IMR-90 (cell line): Measurements from ENCODE around the gene OPHN1. TPM values are rescaled to one million over a fixed set of nuclear protein-coding genes. Genes with fewer than 3 reads are reported as not detected.

Experiments
- ATAC-seq: fragments of 200-7000 bp; cut with Tn5 transposase; 2 replicates; pipeline ENCODE4 v1.9.1; 2020; ENCODE audit warnings: low read depth, mild to moderate bottlenecking, moderate library complexity
- BruUV-seq: library from RNA; stranded (reverse); fragments of 400-500 nt; replicated peaks from 2 replicates; lab custom pipeline; 2021; lab: Mats Ljungman, UMichigan
- CTCF ChIA-PET: fragments of 300-600 bp; formaldehyde crosslinking; extraction: SDS; loops from one replicate; lab custom pipeline; 2021; ENCODE audit warnings: antibody characterized with exemption; lab: Yijun Ruan, JAX
- POLR2A ChIA-PET: fragments of 300-600 bp; sonication (Branson Sonifier 250); formaldehyde crosslinking; loops from one replicate; lab custom pipeline; 2022; ENCODE audit warnings: antibody characterized with exemption; ENCODE audit not compliant: unreplicated experiment; lab: Charles Lee
- DNase-seq: peaks from one replicate; pipeline ENCODE4 v3.0.0; 2013
- H2AFZ ChIP-seq: replicated peaks from 2 replicates; pipeline ENCODE3; 2013; ENCODE audit warnings: low read length, mild to moderate bottlenecking; ENCODE audit not compliant: poor library complexity
- H2AK5ac ChIP-seq: 2 replicates; pipeline ENCODE4 v1.6.1; 2013; ENCODE audit warnings: low read depth, low read length, inconsistent platforms
- H2AK9ac ChIP-seq: replicated peaks from 2 replicates; pipeline ENCODE3; 2013; ENCODE audit warnings: mild to moderate bottlenecking, low read depth, low read length, moderate library complexity; ENCODE audit not compliant: poor library complexity
- H2BK120ac ChIP-seq: 2 replicates; pipeline ENCODE4 v1.6.1; 2013; ENCODE audit warnings: low read depth, low read length, inconsistent platforms
- H2BK15ac ChIP-seq: 3 replicates; pipeline ENCODE4 v1.6.1; 2013; ENCODE audit warnings: low read depth, low read length, inconsistent platforms
- H2BK20ac ChIP-seq: 2 replicates; pipeline ENCODE4 v1.6.1; 2013; ENCODE audit warnings: low read depth, mild to moderate bottlenecking, inconsistent platforms, low read length, moderate library complexity
- H2BK5ac ChIP-seq: 2 replicates; pipeline ENCODE4 v1.6.1; 2013; ENCODE audit warnings: mild to moderate bottlenecking, low read depth, low read length, inconsistent platforms; ENCODE audit not compliant: poor library complexity, severe bottlenecking
- H3K14ac ChIP-seq: replicated peaks from 2 replicates; pipeline ENCODE4 v1.6.1; 2013; ENCODE audit warnings: low read depth, low read length, inconsistent platforms
- H3K18ac ChIP-seq: 2 replicates; pipeline ENCODE4 v1.6.1; 2013; ENCODE audit warnings: low read depth, low read length, control low read depth
- H3K23ac ChIP-seq: 2 replicates; pipeline ENCODE4 v1.6.1; 2013; ENCODE audit warnings: low read depth, low read length, inconsistent platforms
- H3K27ac ChIP-seq: 2 replicates; pipeline ENCODE4 v1.5.1; 2013; ENCODE audit warnings: mild to moderate bottlenecking, control low read depth, low read length; ENCODE audit not compliant: insufficient read depth
- H3K27me3 ChIP-seq: 2 replicates; pipeline ENCODE4 v1.6.1; 2013; ENCODE audit warnings: low read length; ENCODE audit not compliant: control insufficient read depth, insufficient read depth
- H3K36me3 ChIP-seq: 2 replicates; pipeline ENCODE4 v1.6.1; 2013; ENCODE audit warnings: low read length, mixed read lengths; ENCODE audit not compliant: control insufficient read depth, insufficient read depth
- H3K4ac ChIP-seq: 2 replicates; pipeline ENCODE4 v1.6.1; 2013; ENCODE audit warnings: low read depth, low read length, inconsistent platforms
- H3K4me1 ChIP-seq: 2 replicates; pipeline ENCODE4 v1.6.1; 2013; ENCODE audit warnings: low read length, mixed read lengths; ENCODE audit not compliant: control insufficient read depth, insufficient read depth
- H3K4me2 ChIP-seq: 2 replicates; pipeline ENCODE4 v1.6.1; 2013; ENCODE audit warnings: low read depth, mild to moderate bottlenecking, control low read depth, low read length, moderate library complexity
- H3K4me3 ChIP-seq: 2 replicates; pipeline ENCODE4 v1.5.1; 2013; ENCODE audit warnings: low read depth, mild to moderate bottlenecking, control low read depth, low read length, moderate library complexity; ENCODE audit not compliant: insufficient read depth
- H3K56ac ChIP-seq: 2 replicates; pipeline ENCODE4 v1.6.1; 2013; ENCODE audit warnings: low read length, inconsistent platforms; ENCODE audit not compliant: insufficient read depth; ENCODE audit errors: extremely low read depth
- H3K79me1 ChIP-seq, 2 experiments: 2 replicates each; pipeline ENCODE4 v1.6.1; 2013; ENCODE audit warnings: low read length in 2 of 2, inconsistent platforms in 1 of 2, low read depth in 1 of 2
- H3K9ac ChIP-seq: 2 replicates; pipeline ENCODE4 v1.6.1; 2013; ENCODE audit warnings: low read depth, low read length, control low read depth
- H3K9me1 ChIP-seq: 2 replicates; pipeline ENCODE4 v1.6.1; 2013; ENCODE audit warnings: low read length, inconsistent platforms; ENCODE audit not compliant: insufficient read depth
- H3K9me3 ChIP-seq: 2 replicates; pipeline ENCODE4 v1.6.1; 2013; ENCODE audit warnings: low read length; ENCODE audit not compliant: control insufficient read depth, insufficient read depth
- H4K20me1 ChIP-seq: 2 replicates; pipeline ENCODE4 v1.6.1; 2013; ENCODE audit warnings: low read length, inconsistent platforms; ENCODE audit not compliant: insufficient read depth
- H4K5ac ChIP-seq: 2 replicates; pipeline ENCODE4 v1.6.1; 2013; ENCODE audit warnings: mild to moderate bottlenecking, low read depth, low read length, control low read depth
- H4K8ac ChIP-seq, 2 experiments: 2 replicates each; pipeline ENCODE4 v1.6.1; 2013; ENCODE audit warnings: low read depth in 2 of 2, low read length in 2 of 2, control low read depth in 1 of 2, inconsistent platforms in 1 of 2
- H4K91ac ChIP-seq: 2 replicates; pipeline ENCODE4 v1.6.1; 2013; ENCODE audit warnings: low read depth, low read length, inconsistent platforms; ENCODE audit not compliant: insufficient read depth
- BHLHE40 ChIP-seq: fragments of 150-350 bp; IDR thresholded peaks from 2 replicates; pipeline ENCODE4 v1.6.1; 2016; ENCODE audit warnings: mild to moderate bottlenecking, low read depth, low read length
- CEBPB ChIP-seq: IDR thresholded peaks from 2 replicates; pipeline ENCODE4 v1.6.1; 2012; ENCODE audit warnings: low read depth, low read length, improper control_type of control experiment
- CHD1 ChIP-seq: IDR thresholded peaks from 2 replicates; pipeline ENCODE4 v1.6.1; 2012; ENCODE audit warnings: low read depth, low read length, improper control_type of control experiment
- CTCF ChIP-seq: conservative IDR thresholded peaks from 2 replicates; pipeline ENCODE4 v1.5.1; 2012; ENCODE audit warnings: mild to moderate bottlenecking, low read depth, low read length, improper control_type of control experiment
- ELK1 ChIP-seq: fragments of 150-350 bp; IDR thresholded peaks from 2 replicates; pipeline ENCODE4 v1.6.1; 2016; ENCODE audit warnings: low read depth, mild to moderate bottlenecking, low read length, moderate library complexity, borderline replicate concordance
- FOS ChIP-seq: fragments of 150-350 bp; IDR thresholded peaks from 2 replicates; pipeline ENCODE4 v1.6.1; 2016; ENCODE audit warnings: low read depth, low read length
- MAFK ChIP-seq: IDR thresholded peaks from 2 replicates; pipeline ENCODE4 v1.6.1; 2012; ENCODE audit warnings: low read depth, low read length, improper control_type of control experiment
- MAZ ChIP-seq: IDR thresholded peaks from 2 replicates; pipeline ENCODE4 v1.6.1; 2012; ENCODE audit warnings: low read depth, mild to moderate bottlenecking, low read length, improper control_type of control experiment, moderate library complexity, borderline replicate concordance
- MXI1 ChIP-seq: IDR thresholded peaks from 2 replicates; pipeline ENCODE4 v1.6.1; 2012; ENCODE audit warnings: low read depth, mild to moderate bottlenecking, low read length, moderate library complexity, borderline replicate concordance
- NFE2L2 ChIP-seq: fragments of 150-350 bp; IDR thresholded peaks from 2 replicates; pipeline ENCODE4 v1.6.1; 2016; ENCODE audit warnings: low read depth, mild to moderate bottlenecking, low read length
- POLR2A ChIP-seq: IDR thresholded peaks from 2 replicates; pipeline ENCODE4 v1.6.1; 2012; ENCODE audit warnings: mild to moderate bottlenecking, low read depth, low read length
- RAD21 ChIP-seq: IDR thresholded peaks from 2 replicates; pipeline ENCODE4 v1.6.1; 2012; ENCODE audit warnings: low read length, improper control_type of control experiment
- RCOR1 ChIP-seq: IDR thresholded peaks from 2 replicates; pipeline ENCODE4 v1.6.1; 2012; ENCODE audit warnings: mild to moderate bottlenecking, low read length, improper control_type of control experiment; ENCODE audit not compliant: insufficient replicate concordance
- RFX5 ChIP-seq: IDR thresholded peaks from 2 replicates; pipeline ENCODE4 v1.8.0; 2012; ENCODE audit warnings: low read depth, mild to moderate bottlenecking, low read length, moderate library complexity
- SMC3 ChIP-seq: fragments of 150-350 bp; IDR thresholded peaks from 2 replicates; pipeline ENCODE4 v1.6.1; 2016; ENCODE audit warnings: low read depth, mild to moderate bottlenecking, antibody characterized with exemption, low read length, moderate library complexity
- USF2 ChIP-seq: fragments of 150-350 bp; IDR thresholded peaks from 2 replicates; pipeline ENCODE4 v1.6.1; 2017; ENCODE audit warnings: mild to moderate bottlenecking, antibody characterized with exemption, low read length, low read depth
- WGBS, 2 experiments: methylation state at CpG; one replicate each; pipeline versions ENCODE4 v1.1.5 to v1.1.7; 2013; ENCODE audit warnings: missing lambda C conversion rate in 2 of 2; ENCODE audit not compliant: insufficient read length in 1 of 2; ENCODE audit errors: extremely low coverage in 2 of 2; 5-methylcytosine and 5-hydroxymethylcytosine counted together
- dilution Hi-C: fragments of 300-500 bp; cut with HindIII; formaldehyde crosslinking; loops from one replicate; pipeline ENCODE4 v1.14.3; 2018; ENCODE audit warnings: low sequenced_read_pairs; ENCODE audit not compliant: unreplicated experiment
- in situ Hi-C: fragments of 300-500 bp; cut with MboI; formaldehyde crosslinking; loops from 3 replicates; pipeline ENCODE4 v1.14.3; 2019; ENCODE audit warnings: low sequenced_read_pairs, inconsistent platforms, mixed read lengths
- intact Hi-C: fragments of 100-400 bp; cut with micrococcal nuclease; formaldehyde crosslinking; loops from 2 replicates; pipeline ENCODE4 v1.10.0; 2022
- polyA plus RNA-seq, 3 experiments: library from polyadenylated mRNA; depleted of rRNA; stranded (reverse); fragments of >200 nt; gene quantifications; 2 replicates each; pipeline ENCODE4 v1.2.3, GENCODE V29; 2012; ENCODE audit warnings: low replicate concordance in 1 of 3
- total RNA-seq: library from RNA; depleted of rRNA; stranded (reverse); fragments of >200 nt; gene quantifications from 2 replicates; pipeline ENCODE4 v1.2.3, GENCODE V29; 2012

The OPHN1 gene
- total and polyA plus RNA-seq, 2 of the 4 experiments (the other 2 are of a cell fraction), result 4.0 to 13.1 TPM

- Histone ChIP-seq H3K14ac (no peak overlapping the region), H3K18ac (no peak overlapping the region), H4K5ac (no peak overlapping the region), H3K27me3 (no peaks in the 10 kb centered on the region), H3K23ac (no peak overlapping the region), H3K4me3 (no peak overlapping the region), H4K20me1 (no peaks in the 10 kb centered on the region), H3K4me1 (no peaks in the 10 kb centered on the region), H3K9ac (no peak overlapping the region), H2BK15ac (no peak overlapping the region), H3K4ac (no peak overlapping the region), H3K36me3 (0 out of 2 replicates have a peak, but pooled peaks cover 1% of the 10 kb centered on the region), H3K4me2 (no peak overlapping the region), H4K91ac (no peak overlapping the region), H3K79me1 (no peaks in the 10 kb centered on the region), H3K9me1 (no peaks in the 10 kb centered on the region), H2AFZ (no peak overlapping the region), H3K27ac (no peak overlapping the region), H2BK20ac (no peak overlapping the region), H4K8ac (no peak overlapping the region), H2AK9ac (no peak overlapping the region), H2BK120ac (no peak overlapping the region), H2AK5ac (no peak overlapping the region), H3K56ac (peak overlapping the region; percentile 5; the same call in 1 of the 2 replicates), H2BK5ac (no peak overlapping the region), H3K9me3 (no peaks in the 10 kb centered on the region)
- ChIA-PET CTCF (no interaction called here), POLR2A (no interaction called here)
- TF ChIP-seq RCOR1, result no peak
- no peak for TF ChIP-seq ELK1
- no peak for TF ChIP-seq POLR2A
- TF ChIP-seq NFE2L2, result no peak
- TF ChIP-seq SMC3, result no peak
- TF ChIP-seq RFX5, result no peak
- TF ChIP-seq MAFK, result no peak
- TF ChIP-seq RAD21, result no peak
- no peak for TF ChIP-seq FOS
- TF ChIP-seq BHLHE40, result no peak
- no peak for TF ChIP-seq MAZ
- TF ChIP-seq CEBPB, result no peak
- no peak for TF ChIP-seq USF2
- no peak for TF ChIP-seq CTCF
- no peak for TF ChIP-seq MXI1
- TF ChIP-seq CHD1, result no peak
- DNase-seq (no peak), ATAC-seq (no peak)
- in situ Hi-C loops, result no loop called here
- no TSS peak for BruUV-seq
- intact Hi-C loops, result no loop called here
- WGBS, 2 experiments, result no CpG with 5 or more reads among the region's 1 CpG
- dilution Hi-C loops, result no loop called here
These were observed 384.5 kb downstream of the OPHN1 start for GRCh38 chrX:68048774-68049173.
